Stimulated activated CD4-positive, alpha-beta T cell treated with anti-CD3 and anti-CD28 coated beads, Interleukin-12 subunit alpha, Interleukin-12 subunit beta, amount 100 ng/mL, for 48 hours (primary cell): ENCODE measurements around the gene MCIDAS.

Experiments used
- DNase-seq, 3 donors: peaks; one replicate each; pipeline ENCODE4 v3.0.0-alpha.2; 2020; ENCODE audit warnings: low read depth in 2 of 3, low spot score in 1 of 3

The MCIDAS gene

GRCh38 chr5:55222985-55223811 lies 3.9 kb downstream of the MCIDAS start:
- no peak for DNase-seq

GRCh38 chr5:55222092-55222984 lies 4.8 kb downstream of the MCIDAS start:
- DNase-seq: no peak

- no peak for DNase-seq
Observed at GRCh38 chr5:55220433-55221185, 6.5 kb downstream of the MCIDAS start.

- DNase-seq: no peak
Observed at GRCh38 chr5:55219770-55220169, 7.3 kb downstream of the MCIDAS start.

GRCh38 chr5:55218967-55219366 lies 8.1 kb downstream of the MCIDAS start:
- DNase-seq: no peak

DNA sequence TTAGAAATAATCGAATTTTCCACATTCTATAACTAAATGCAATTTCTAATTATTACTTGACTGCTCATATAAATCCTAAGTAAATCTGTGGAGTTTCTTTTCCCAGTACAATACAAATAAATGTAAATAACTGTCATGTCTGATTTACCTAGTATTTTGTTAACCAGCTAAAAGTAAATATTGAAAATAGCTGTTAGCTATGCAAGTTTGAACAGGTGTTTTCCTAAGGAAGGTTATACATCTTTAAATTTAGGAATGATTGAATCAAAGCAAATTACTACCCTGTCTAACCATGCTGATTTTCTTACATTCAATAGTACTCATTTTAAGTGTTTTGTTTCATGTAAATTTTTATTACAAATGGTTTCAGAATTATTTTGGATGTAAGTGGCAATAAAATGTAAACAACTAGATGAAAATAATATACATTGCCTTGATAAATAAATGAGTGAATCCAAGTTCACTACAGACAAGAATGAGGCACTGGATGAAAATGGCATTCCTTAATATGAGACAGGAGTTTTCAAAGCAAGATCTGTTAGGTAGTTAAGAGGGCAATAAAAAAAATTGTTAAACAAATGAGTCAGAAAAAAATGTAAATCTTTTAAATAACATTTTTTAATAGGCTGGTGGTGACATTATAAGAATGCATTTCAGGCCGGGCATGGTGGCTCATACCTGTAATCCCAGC lies 15.8 kb downstream of the MCIDAS start:
- DNase-seq: no peak

DNA sequence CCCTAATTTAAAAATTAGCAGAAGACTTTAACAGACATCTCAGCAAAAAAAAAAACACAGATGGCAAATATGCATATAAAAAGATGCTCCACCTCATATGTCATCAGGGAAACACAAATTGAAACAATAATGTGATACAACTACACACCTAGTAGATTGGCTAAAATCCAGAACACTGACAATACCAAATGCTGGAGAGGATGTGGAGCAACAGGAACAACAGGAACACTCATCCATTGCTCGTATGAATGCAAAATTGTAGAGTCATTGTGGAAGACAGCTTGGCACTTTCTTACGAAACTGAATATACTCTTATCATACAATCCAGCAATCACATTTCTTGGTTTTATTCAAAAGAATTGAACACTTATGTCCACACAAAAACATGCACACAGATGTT lies 22.1 kb downstream of the MCIDAS start:
- DNase-seq: no peak

GRCh38 chr5:55191165-55191564 lies 36.0 kb downstream of the MCIDAS start:
- DNase-seq: no peak

DNA sequence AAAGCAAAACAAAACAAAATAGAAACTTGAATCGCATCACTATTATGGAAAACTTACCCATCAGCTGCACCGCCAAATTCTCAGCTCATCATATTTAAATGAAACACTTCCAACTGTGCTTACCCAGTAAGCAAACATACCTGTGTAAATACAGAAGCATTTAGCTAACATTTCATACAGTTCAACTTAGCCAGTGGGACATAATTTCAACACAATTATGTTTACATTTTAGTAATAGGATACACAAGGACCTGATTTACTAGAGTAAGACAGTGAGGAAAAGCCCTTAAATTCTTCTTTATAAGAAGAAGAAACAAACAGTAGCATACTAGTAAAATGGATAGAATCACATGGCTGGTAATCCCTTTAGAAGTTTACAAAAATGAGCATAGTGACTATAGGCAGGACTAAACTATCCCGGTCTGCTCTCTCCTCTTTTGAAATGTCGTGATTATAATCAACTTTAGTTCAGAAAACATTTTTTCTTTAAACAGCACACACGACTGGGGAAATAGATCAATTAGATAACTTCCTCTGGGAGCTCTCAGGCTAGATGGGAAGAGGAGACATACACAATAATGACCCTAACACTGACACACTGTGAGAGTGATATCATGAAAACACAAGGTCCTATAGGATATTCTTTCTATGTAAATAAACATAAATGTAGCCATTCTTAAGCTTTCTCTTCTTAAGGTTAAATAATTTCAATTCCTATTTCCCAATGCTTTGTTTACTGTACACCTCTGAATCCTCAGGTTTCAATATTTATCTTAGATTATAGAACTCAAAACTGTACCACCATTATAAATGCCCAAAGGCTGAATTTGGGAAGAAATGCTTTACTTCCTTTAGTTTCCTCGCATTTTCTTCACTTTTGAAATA lies 38.2 kb downstream of the MCIDAS start:
- DNase-seq: no peak

GRCh38 chr5:55187370-55187769 lies 39.7 kb downstream of the MCIDAS start:
- DNase-seq: no peak

GRCh38 chr5:55180016-55180415 lies 47.1 kb downstream of the MCIDAS start:
- no peak for DNase-seq

- no peak for DNase-seq
Observed at GRCh38 chr5:55177078-55177477, 50.0 kb downstream of the MCIDAS start.

DNA sequence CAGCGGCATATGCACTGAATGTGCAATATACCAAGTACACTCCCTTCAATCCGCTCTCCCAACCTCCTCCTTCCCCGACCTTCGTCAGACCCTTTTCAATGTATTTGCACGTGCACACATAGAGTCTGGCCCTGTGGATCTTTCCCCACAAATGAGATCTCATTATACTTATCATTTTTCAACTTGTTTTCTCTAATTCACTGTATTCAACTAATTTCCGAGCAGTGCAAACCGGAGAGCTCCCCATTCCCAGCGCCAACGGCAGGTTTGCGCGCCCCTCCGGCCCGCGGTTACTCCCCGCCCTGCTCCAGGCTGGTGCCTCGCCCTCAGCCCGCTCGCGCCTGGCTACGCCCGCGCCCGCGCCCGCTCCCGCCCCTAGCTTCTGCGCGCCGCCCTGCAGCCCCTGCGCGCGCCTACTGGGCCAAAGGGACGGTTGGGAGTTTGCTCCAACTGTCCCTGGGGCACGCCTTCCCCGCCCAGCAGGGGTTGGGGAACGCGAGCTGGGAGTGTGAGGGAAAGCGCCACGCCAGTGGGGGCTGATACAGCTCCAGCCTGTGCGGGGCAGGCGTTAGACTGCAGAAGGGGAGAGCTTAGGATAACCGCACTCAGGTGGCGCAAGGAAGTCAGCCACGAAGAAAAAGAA lies 50.8 kb downstream of the MCIDAS start:
- DNase-seq: peak in 1 of 3 donors; percentile 9

DNA sequence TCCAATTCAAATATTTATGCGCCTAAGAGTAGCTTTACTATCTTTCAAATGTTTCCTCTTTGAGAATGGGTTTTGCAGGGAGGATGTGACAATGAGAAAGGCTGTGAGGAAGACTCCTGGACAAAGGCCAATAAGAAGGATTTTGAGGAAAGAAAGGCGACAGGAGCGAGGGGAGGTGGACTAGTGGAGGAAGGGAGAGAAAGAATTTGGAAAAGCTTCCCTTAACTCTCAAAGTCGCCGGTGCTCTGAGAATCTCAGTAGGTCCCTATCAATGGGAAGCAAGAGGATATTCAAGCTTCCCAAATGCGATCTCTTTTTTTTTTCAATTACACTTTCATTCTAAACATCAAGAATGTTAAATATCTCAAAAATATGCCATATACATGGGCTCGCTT lies 51.3 kb downstream of the MCIDAS start:
- DNase-seq: no peak

DNA sequence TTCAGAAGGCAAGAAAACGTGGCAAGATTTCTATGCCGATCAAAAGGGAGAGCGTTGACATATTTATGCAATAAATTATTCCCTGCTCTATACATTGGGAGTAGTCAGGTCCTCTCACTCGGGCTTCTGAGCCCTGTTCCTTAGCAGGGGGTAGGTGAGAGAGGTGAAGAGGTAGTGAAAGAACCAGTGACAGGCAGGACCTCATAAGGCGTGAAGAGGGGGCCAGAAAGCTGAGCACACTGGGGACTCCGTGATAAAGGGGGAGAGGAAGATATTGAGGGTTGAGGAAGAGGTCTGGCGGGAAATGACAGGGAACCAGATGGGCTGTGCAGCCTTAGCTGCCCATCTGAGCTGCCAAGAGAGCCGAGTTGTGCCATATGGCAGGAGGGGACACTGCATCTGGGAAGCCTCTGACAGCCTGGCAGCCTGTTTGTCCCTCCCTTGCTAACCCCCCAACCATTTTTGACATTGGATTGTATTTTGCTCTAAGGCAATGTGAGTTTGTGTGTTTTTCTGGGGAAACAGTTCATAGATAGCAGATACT lies 53.4 kb downstream of the MCIDAS start:
- DNase-seq: no peak

GRCh38 chr5:55172937-55173686 lies 54.0 kb downstream of the MCIDAS start, which contains the start of gene CDC20B:
Gene CDC20B (minus strand): TSS chr5:55173177. CDS start chr5:55173000, 177 bp downstream.
- peak; percentile 34 to 71 (median 58) for DNase-seq

DNA sequence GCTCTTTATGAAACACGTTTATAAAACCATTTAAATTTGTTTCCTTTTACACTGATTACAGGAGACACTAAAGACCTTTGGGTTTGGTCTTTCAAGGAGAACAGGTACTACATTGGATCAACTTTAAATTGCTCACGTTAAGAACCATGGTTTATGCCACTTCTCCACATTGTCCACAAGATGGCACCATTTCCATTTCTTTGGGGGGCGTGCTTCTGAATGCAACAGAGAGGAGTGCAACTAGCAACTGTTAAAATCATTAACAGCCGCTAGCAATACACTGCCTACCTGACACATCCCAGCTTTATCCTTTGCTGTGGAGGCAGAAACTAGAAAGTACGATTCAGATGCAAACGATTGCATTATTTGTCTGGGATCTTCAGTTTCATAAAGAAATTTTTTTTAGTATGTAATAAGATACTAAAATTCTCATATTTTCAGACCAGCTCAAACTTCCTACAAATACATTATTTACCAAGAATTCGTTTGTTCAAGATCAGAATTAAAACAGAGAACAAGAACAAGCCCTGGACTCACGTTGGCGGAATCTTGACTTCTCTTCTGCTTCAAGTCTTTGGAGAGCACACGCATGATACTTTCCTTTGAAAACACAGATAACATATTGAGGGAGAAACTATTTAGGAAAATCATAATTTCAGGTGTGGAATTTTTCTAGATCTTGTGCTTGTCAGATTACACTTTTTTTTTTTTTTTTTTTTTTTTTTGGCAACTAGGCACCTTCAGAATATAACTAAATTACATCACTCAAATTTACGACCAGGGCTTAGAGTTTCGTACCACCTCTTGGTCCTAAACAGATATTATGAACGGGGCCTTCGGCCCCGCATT lies 54.8 kb downstream of the MCIDAS start:
- peak; percentile 36 to 71 (median 40) for DNase-seq
